Stimulated activated effector memory CD8-positive, alpha-beta T cell treated with anti-CD3 and anti-CD28 coated beads, Interleukin-12 subunit alpha, Interleukin-12 subunit beta, amount 100 ng/mL, for 72 hours (primary cell): ENCODE data around the gene CAB39L.

Experiments used
- ATAC-seq: fragments of 150-1000 bp; cut with Tn5 transposase; 2 replicates; pipeline ENCODE4 v1.10.0; 2021
- DNase-seq, 2 donors: peaks; one replicate each; pipeline ENCODE4 v3.0.0; 2021 to 2022; ENCODE audit warnings: low spot score in 2 of 2
- H3K27ac Mint-ChIP-seq: one replicate; pipeline ENCODE4 v1.8.0; 2022; ENCODE audit warnings: mild to moderate bottlenecking, mixed read lengths
- H3K36me3 Mint-ChIP-seq: one replicate; pipeline ENCODE4 v1.8.0; 2022; ENCODE audit warnings: mild to moderate bottlenecking, mixed read lengths
- H3K4me1 Mint-ChIP-seq: one replicate; pipeline ENCODE4 v1.8.0; 2022; ENCODE audit warnings: mixed read lengths
- H3K4me3 Mint-ChIP-seq: one replicate; pipeline ENCODE4 v1.8.0; 2022; ENCODE audit warnings: mild to moderate bottlenecking, mixed read lengths
- H3K9me3 Mint-ChIP-seq: one replicate; pipeline ENCODE4 v1.8.0; 2022; ENCODE audit warnings: mixed read lengths

The CAB39L gene

GRCh38 chr13:49443704-49444523 is at the start of gene CAB39L, which contains the start of gene SETDB2:
Gene CAB39L, minus strand, starts transcription at chr13:49444064. Its CDS starts 61,154 bp downstream, at chr13:49382910.
Gene SETDB2, plus strand, starts transcription at chr13:49444274. Its CDS starts 7,620 bp downstream, at chr13:49451894.
- peak; percentile 89 to 98 for DNase-seq
- ATAC-seq = peak; percentile 96
- H3K4me1 Mint-ChIP-seq = peaks cover 14% of the 10 kb centered on the region
- peaks cover 22% of the 10 kb centered on the region for H3K36me3 Mint-ChIP-seq
- peaks cover 2% of the 10 kb centered on the region for H3K9me3 Mint-ChIP-seq
- H3K27ac Mint-ChIP-seq = peak within 1 kb of the TSS; percentile 98
- H3K4me3 Mint-ChIP-seq = peak within 1 kb of the TSS; percentile 90

- no peak overlapping the region for H3K27ac Mint-ChIP-seq
- H3K36me3 Mint-ChIP-seq = peaks cover 54% of the 10 kb centered on the region
- no peak for ATAC-seq
- H3K4me1 Mint-ChIP-seq = no peaks in the 10 kb centered on the region
- no peak overlapping the region for H3K4me3 Mint-ChIP-seq
- no peak for DNase-seq
- H3K9me3 Mint-ChIP-seq = no peaks in the 10 kb centered on the region
Measured at GRCh38 chr13:49488563-49488962, 44.7 kb upstream of the CAB39L start.

- H3K36me3 Mint-ChIP-seq = peaks cover 80% of the 10 kb centered on the region
- H3K4me3 Mint-ChIP-seq = no peak overlapping the region
- no peaks in the 10 kb centered on the region for H3K9me3 Mint-ChIP-seq
- H3K4me1 Mint-ChIP-seq = no peaks in the 10 kb centered on the region
- H3K27ac Mint-ChIP-seq = no peak overlapping the region
- ATAC-seq (no peak), DNase-seq (no peak)
Measured at GRCh38 chr13:49481788-49482187, 37.9 kb upstream of the CAB39L start.

- H3K4me1 Mint-ChIP-seq = no peaks in the 10 kb centered on the region
- H3K27ac Mint-ChIP-seq = peak overlapping the region; percentile 60
- DNase-seq (no peak), ATAC-seq (no peak)
- no peaks in the 10 kb centered on the region for H3K9me3 Mint-ChIP-seq
- no peak overlapping the region for H3K4me3 Mint-ChIP-seq
- peaks cover 85% of the 10 kb centered on the region for H3K36me3 Mint-ChIP-seq
Measured at GRCh38 chr13:49476529-49476928, 32.7 kb upstream of the CAB39L start.

GRCh38 chr13:49472186-49472585 is 28.3 kb upstream of the CAB39L start:
- H3K4me3 Mint-ChIP-seq = no peak overlapping the region
- peaks cover 98% of the 10 kb centered on the region for H3K36me3 Mint-ChIP-seq
- DNase-seq = no peak
- H3K9me3 Mint-ChIP-seq = no peaks in the 10 kb centered on the region
- no peak for ATAC-seq
- H3K27ac Mint-ChIP-seq = no peak overlapping the region
- H3K4me1 Mint-ChIP-seq = no peaks in the 10 kb centered on the region

- H3K9me3 Mint-ChIP-seq = no peaks in the 10 kb centered on the region
- DNase-seq (no peak), ATAC-seq (no peak)
- H3K36me3 Mint-ChIP-seq = peaks cover 99% of the 10 kb centered on the region
- no peak overlapping the region for H3K27ac Mint-ChIP-seq
- no peaks in the 10 kb centered on the region for H3K4me1 Mint-ChIP-seq
- H3K4me3 Mint-ChIP-seq = no peak overlapping the region
Measured at GRCh38 chr13:49466292-49466838, 22.5 kb upstream of the CAB39L start.

GRCh38 chr13:49464621-49465325 is 20.9 kb upstream of the CAB39L start:
- no peak overlapping the region for H3K27ac Mint-ChIP-seq
- no peak for DNase-seq
- H3K4me3 Mint-ChIP-seq = no peak overlapping the region
- peaks cover 97% of the 10 kb centered on the region for H3K36me3 Mint-ChIP-seq
- H3K9me3 Mint-ChIP-seq = no peaks in the 10 kb centered on the region
- no peak for ATAC-seq
- no peaks in the 10 kb centered on the region for H3K4me1 Mint-ChIP-seq

- H3K4me3 Mint-ChIP-seq = no peak overlapping the region
- no peaks in the 10 kb centered on the region for H3K4me1 Mint-ChIP-seq
- H3K9me3 Mint-ChIP-seq = no peaks in the 10 kb centered on the region
- no peak overlapping the region for H3K27ac Mint-ChIP-seq
- H3K36me3 Mint-ChIP-seq = peaks cover 90% of the 10 kb centered on the region
- no peak for ATAC-seq
- no peak for DNase-seq
Measured at GRCh38 chr13:49464085-49464484, 20.2 kb upstream of the CAB39L start.

GRCh38 chr13:49459580-49459979 is 15.7 kb upstream of the CAB39L start:
- Mint-ChIP-seq H3K9me3 (no peaks in the 10 kb centered on the region), H3K27ac (no peak overlapping the region), H3K4me3 (no peak overlapping the region), H3K4me1 (peaks cover 8% of the 10 kb centered on the region), H3K36me3 (peaks cover 46% of the 10 kb centered on the region)
- ATAC-seq = peak; percentile 61
- no peak for DNase-seq

GRCh38 chr13:49457221-49457620 is 13.4 kb upstream of the CAB39L start:
- no peak for DNase-seq
- no peak for ATAC-seq
- peaks cover 20% of the 10 kb centered on the region for H3K4me1 Mint-ChIP-seq
- no peak overlapping the region for H3K27ac Mint-ChIP-seq
- H3K4me3 Mint-ChIP-seq = no peak overlapping the region
- peaks cover 34% of the 10 kb centered on the region for H3K36me3 Mint-ChIP-seq
- no peaks in the 10 kb centered on the region for H3K9me3 Mint-ChIP-seq

GRCh38 chr13:49456156-49456555 is 12.3 kb upstream of the CAB39L start:
- peaks cover 27% of the 10 kb centered on the region for H3K36me3 Mint-ChIP-seq
- DNase-seq = no peak
- H3K9me3 Mint-ChIP-seq = no peaks in the 10 kb centered on the region
- peaks cover 20% of the 10 kb centered on the region for H3K4me1 Mint-ChIP-seq
- no peak for ATAC-seq
- no peak overlapping the region for H3K4me3 Mint-ChIP-seq
- no peak overlapping the region for H3K27ac Mint-ChIP-seq

- peak overlapping the region; percentile 34 for H3K4me3 Mint-ChIP-seq
- no peak for DNase-seq
- H3K36me3 Mint-ChIP-seq = peaks cover 16% of the 10 kb centered on the region
- H3K4me1 Mint-ChIP-seq = peaks cover 25% of the 10 kb centered on the region
- H3K27ac Mint-ChIP-seq = no peak overlapping the region
- no peak for ATAC-seq
- no peaks in the 10 kb centered on the region for H3K9me3 Mint-ChIP-seq
Measured at GRCh38 chr13:49455007-49455398, 11.1 kb upstream of the CAB39L start.

GRCh38 chr13:49454388-49455006 is 10.6 kb upstream of the CAB39L start:
- H3K4me3 Mint-ChIP-seq = peak overlapping the region; percentile 34
- H3K4me1 Mint-ChIP-seq = peaks cover 30% of the 10 kb centered on the region
- peak; percentile 98 for ATAC-seq
- H3K27ac Mint-ChIP-seq = peak overlapping the region; percentile 15
- H3K9me3 Mint-ChIP-seq = no peaks in the 10 kb centered on the region
- H3K36me3 Mint-ChIP-seq = peaks cover 15% of the 10 kb centered on the region
- no peak for DNase-seq

GRCh38 chr13:49453465-49453864 is 9.6 kb upstream of the CAB39L start:
- H3K4me1 Mint-ChIP-seq = peaks cover 37% of the 10 kb centered on the region
- no peak overlapping the region for H3K27ac Mint-ChIP-seq
- H3K4me3 Mint-ChIP-seq = no peak overlapping the region
- H3K9me3 Mint-ChIP-seq = no peaks in the 10 kb centered on the region
- no peak for DNase-seq
- H3K36me3 Mint-ChIP-seq = peaks cover 15% of the 10 kb centered on the region
- ATAC-seq = no peak

- ATAC-seq = no peak
- Mint-ChIP-seq H3K27ac (no peak overlapping the region), H3K4me1 (peaks cover 37% of the 10 kb centered on the region)
Measured at GRCh38 chr13:49452725-49453457, 9.0 kb upstream of the CAB39L start.

More at GRCh38 chr13:49452725-49453457, 9.0 kb upstream of the CAB39L start:
- no peak for DNase-seq
- no peaks in the 10 kb centered on the region for H3K9me3 Mint-ChIP-seq
- peaks cover 15% of the 10 kb centered on the region for H3K36me3 Mint-ChIP-seq
- no peak overlapping the region for H3K4me3 Mint-ChIP-seq
